Measurements from ENCODE around the gene FARS2.
"Not testable (repeated sequence)": the region's sequence is repeated elsewhere in the genome, so short reads cannot be mapped to it uniquely, and the experiment has no call there.

The FARS2 gene

GRCh38 chr6:5645328-5646290, 384.3 kb downstream of the FARS2 start:
- no peak for DNase-seq

- DNase-seq, result no peak
These were observed 391.3 kb downstream of the FARS2 start for GRCh38 chr6:5652406-5653137.

GRCh38 chr6:5653801-5654200, 392.5 kb downstream of the FARS2 start:
- no peak for DNase-seq

GRCh38 chr6:5656226-5656625, 394.9 kb downstream of the FARS2 start:
- no peak for DNase-seq

- not testable (repeated sequence) for DNase-seq
These were observed 395.4 kb downstream of the FARS2 start for GRCh38 chr6:5656695-5657094.

GRCh38 chr6:5657684-5658430, 396.5 kb downstream of the FARS2 start:
- DNase-seq, result no peak

GRCh38 chr6:5659467-5659866, 398.2 kb downstream of the FARS2 start:
- no peak for DNase-seq

GRCh38 chr6:5660772-5661171, 399.5 kb downstream of the FARS2 start:
- DNase-seq, result no peak

GRCh38 chr6:5662797-5663196, 401.5 kb downstream of the FARS2 start:
- DNase-seq, result no peak

GRCh38 chr6:5663259-5663658, 401.9 kb downstream of the FARS2 start:
- DNase-seq, result no peak

GRCh38 chr6:5663739-5664138, 402.4 kb downstream of the FARS2 start:
- no peak for DNase-seq

GRCh38 chr6:5664149-5664548, 402.8 kb downstream of the FARS2 start:
- DNase-seq, result no peak

- peak; percentile 35 for DNase-seq
These were observed 403.9 kb downstream of the FARS2 start for GRCh38 chr6:5665173-5665572.

GRCh38 chr6:5665667-5666066, 404.4 kb downstream of the FARS2 start:
- DNase-seq, result no peak

- no peak for DNase-seq
These were observed 405.4 kb downstream of the FARS2 start for GRCh38 chr6:5666695-5667094.

GRCh38 chr6:5667737-5668136, 406.4 kb downstream of the FARS2 start:
- DNase-seq, result no peak

- no peak for DNase-seq
These were observed 409.1 kb downstream of the FARS2 start for GRCh38 chr6:5670381-5670780.

GRCh38 chr6:5670811-5671561, 409.7 kb downstream of the FARS2 start:
- DNase-seq, result no peak

- no peak for DNase-seq
These were observed 410.6 kb downstream of the FARS2 start for GRCh38 chr6:5671601-5672559.

GRCh38 chr6:5672581-5673011, 411.3 kb downstream of the FARS2 start:
- no peak for DNase-seq
